H1 (cell line): ENCODE results near the gene NCAM1.

Source experiments
- CHD2 ChIP-seq: IDR thresholded peaks from 2 replicates; pipeline ENCODE4 v1.6.1; 2012; ENCODE audit warnings: low read length, improper control_type of control experiment
- CREB1 ChIP-seq: IDR thresholded peaks from 2 replicates; pipeline ENCODE4 v1.6.1; 2012; ENCODE audit warnings: inconsistent platforms
- CTCF ChIP-seq, 3 experiments: IDR thresholded peaks; 1 replicate in 2 of 3; 2 replicates in 1 of 3; pipeline versions ENCODE4 v1.5.1 to v1.6.1; 2011; ENCODE audit warnings: low read length in 3 of 3, mild to moderate bottlenecking in 3 of 3, inconsistent platforms in 2 of 3, low read depth in 1 of 3, moderate library complexity in 1 of 3; ENCODE audit not compliant: insufficient read depth in 1 of 3; ENCODE audit errors: control extremely low read depth in 1 of 3
- GTF2F1 ChIP-seq: IDR thresholded peaks from 2 replicates; pipeline ENCODE4 v1.6.1; 2012; ENCODE audit warnings: low read depth, low read length, improper control_type of control experiment, borderline replicate concordance
- HDAC6 ChIP-seq: IDR thresholded peaks from one replicate; pipeline ENCODE4 v1.7.1; 2012; ENCODE audit warnings: low read depth, mild to moderate bottlenecking, inconsistent platforms, low read length, moderate library complexity
- JUND ChIP-seq: IDR thresholded peaks from 2 replicates; pipeline ENCODE4 v1.6.1; 2011; ENCODE audit warnings: mild to moderate bottlenecking, improper control_type of control experiment, low read length
- KDM5A ChIP-seq: fragments of 200-600 bp; IDR thresholded peaks from 2 replicates; pipeline ENCODE4 v1.7.1; 2012; ENCODE audit warnings: mild to moderate bottlenecking, low read length, inconsistent platforms, mixed read lengths
- POLR2AphosphoS5 ChIP-seq: IDR thresholded peaks from 2 replicates; pipeline ENCODE4 v1.6.1; 2011; ENCODE audit warnings: low read depth, low read length
- RAD21 ChIP-seq, 2 experiments: IDR thresholded peaks in 1 of 2; conservative IDR thresholded peaks in 1 of 2; 2 replicates each; pipeline ENCODE4 v1.6.1; 2011; ENCODE audit warnings: low read depth in 2 of 2, low read length in 2 of 2, improper control_type of control experiment in 1 of 2, inconsistent platforms in 1 of 2, mild to moderate bottlenecking in 1 of 2, moderate library complexity in 1 of 2
- SIN3A ChIP-seq, 2 experiments: IDR thresholded peaks in 1 of 2; conservative IDR thresholded peaks in 1 of 2; 2 replicates each; pipeline ENCODE4 v1.6.1; 2011 to 2012; ENCODE audit warnings: low read length in 2 of 2, improper control_type of control experiment in 1 of 2, low read depth in 1 of 2, mild to moderate bottlenecking in 1 of 2
- SIX5 ChIP-seq: IDR thresholded peaks from 2 replicates; pipeline ENCODE4 v1.6.1; 2011; ENCODE audit warnings: mild to moderate bottlenecking, low read depth, low read length
- TAF1 ChIP-seq: IDR thresholded peaks from 2 replicates; pipeline ENCODE4 v1.6.1; 2011; ENCODE audit warnings: mild to moderate bottlenecking, low read depth, low read length

GRCh38 chr11:113043698-113044097 lies 82.5 kb downstream of the NCAM1 start:
- TF ChIP-seq TAF1, result no peak
- no peak for TF ChIP-seq POLR2AphosphoS5
- TF ChIP-seq JUND, result no peak
- no peak for TF ChIP-seq CHD2
- TF ChIP-seq SIN3A (conservative IDR thresholded peaks at IDR 0.05 in 1 of 2, IDR thresholded peaks at IDR 0.05 in 1 of 2; ENCODE audit: low read depth in 1 of 2, low read length in 2 of 2), result no peak
- TF ChIP-seq CREB1, result no peak
- TF ChIP-seq CTCF (IDR thresholded peaks at IDR 0.05; ENCODE audit: control extremely low read depth in 1 of 3, insufficient read depth in 1 of 3, low read depth in 1 of 3, low read length in 3 of 3), result no peak
- no peak for TF ChIP-seq RAD21 (IDR thresholded peaks at IDR 0.05 in 1 of 2, conservative IDR thresholded peaks at IDR 0.05 in 1 of 2; ENCODE audit: low read depth in 2 of 2, low read length in 2 of 2)
- no peak for TF ChIP-seq HDAC6
- TF ChIP-seq KDM5A, result no peak
- no peak for TF ChIP-seq SIX5
- no peak for TF ChIP-seq GTF2F1
